HepG2 (cell line): ENCODE results near the gene QSOX1.

Source experiments
- AHR ChIP-seq: IDR thresholded peaks from 2 replicates; pipeline ENCODE4 v1.6.1; 2018; ENCODE audit warnings: missing genetic modification reagents, missing compliant biosample characterization
- CREB1 ChIP-seq, 2 experiments: fragments of 450-650 bp in 1 of 2; IDR thresholded peaks; 2 replicates each; pipeline ENCODE4 v1.6.1; 2016 to 2017; ENCODE audit warnings: control low read depth in 1 of 2, mild to moderate bottlenecking in 1 of 2, missing compliant biosample characterization in 1 of 2, missing genetic modification characterization in 1 of 2
- DNMT1 ChIP-seq: sonication (generic); formaldehyde crosslinking; IDR thresholded peaks from 2 replicates; pipeline ENCODE4 v1.5.1; 2020; ENCODE audit warnings: mild to moderate bottlenecking, missing genetic modification reagents
- EED ChIP-seq: sonication (generic); formaldehyde crosslinking; IDR thresholded peaks from 2 replicates; pipeline ENCODE4 v1.5.0; 2020; ENCODE audit warnings: mild to moderate bottlenecking, missing genetic modification reagents
- REST ChIP-seq, 2 experiments: IDR thresholded peaks; 2 replicates each; pipeline ENCODE4 v1.6.1; 2011 to 2012; ENCODE audit warnings: low read length in 2 of 2, borderline replicate concordance in 1 of 2, low read depth in 1 of 2, mild to moderate bottlenecking in 1 of 2, moderate library complexity in 1 of 2
- ZFP41 ChIP-seq: sonication (generic); formaldehyde crosslinking; IDR thresholded peaks from 2 replicates; pipeline ENCODE4 v1.4.0; 2020; ENCODE audit warnings: mild to moderate bottlenecking, missing genetic modification reagents, borderline replicate concordance
- ZNF101 ChIP-seq: sonication (generic); formaldehyde crosslinking; IDR thresholded peaks from 2 replicates; pipeline ENCODE4 v1.4.0; 2020; ENCODE audit warnings: mild to moderate bottlenecking, low read depth, missing genetic modification reagents, borderline replicate concordance
- TF ChIP-seq, protein P1 (sequence below): sonication (generic); formaldehyde crosslinking; IDR thresholded peaks from 2 replicates; pipeline ENCODE4 v1.5.0; 2020; ENCODE audit warnings: mild to moderate bottlenecking, low read depth, missing genetic modification reagents, borderline replicate concordance
- TF ChIP-seq, protein P2 (sequence below): sonication (generic); formaldehyde crosslinking; IDR thresholded peaks from 2 replicates; pipeline ENCODE4 v1.5.0; 2020; ENCODE audit warnings: mild to moderate bottlenecking, missing genetic modification reagents, moderate library complexity
- TF ChIP-seq, protein P3 (sequence below): sonication (generic); formaldehyde crosslinking; IDR thresholded peaks from 2 replicates; pipeline ENCODE4 v1.5.0; 2020; ENCODE audit warnings: missing genetic modification reagents

DNA sequence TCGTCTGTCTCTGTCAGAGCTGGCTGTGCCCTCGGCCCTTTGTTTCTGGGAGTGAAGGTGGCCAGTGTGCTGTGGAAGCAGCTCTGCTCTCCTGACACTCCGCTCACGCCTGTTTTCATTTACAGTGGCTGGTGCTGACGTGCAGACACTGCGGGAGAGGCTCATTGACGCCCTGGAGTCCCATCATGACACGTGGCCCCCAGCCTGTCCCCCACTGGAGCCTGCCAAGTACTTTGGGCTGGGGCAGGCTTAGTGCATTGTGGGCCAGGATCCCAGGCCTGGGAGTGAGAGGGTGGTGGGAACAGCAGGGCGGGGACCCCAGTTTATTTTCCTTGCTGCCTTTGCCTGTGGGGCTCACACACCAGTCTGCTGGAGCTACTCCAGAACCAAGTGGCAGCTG, 21.1 kb downstream of the QSOX1 start:
- TF ChIP-seq, protein P1, sequence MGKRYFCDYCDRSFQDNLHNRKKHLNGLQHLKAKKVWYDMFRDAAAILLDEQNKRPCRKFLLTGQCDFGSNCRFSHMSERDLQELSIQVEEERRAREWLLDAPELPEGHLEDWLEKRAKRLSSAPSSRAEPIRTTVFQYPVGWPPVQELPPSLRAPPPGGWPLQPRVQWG, result no peak
- TF ChIP-seq DNMT1 (CRISPR knock-in tag) (no peak), ZNF101 (CRISPR knock-in tag) (no peak), REST (IDR thresholded peaks at IDR 0.05; ENCODE audit: borderline replicate concordance in 1 of 2, low read depth in 1 of 2, low read length in 2 of 2) (no peak), CREB1 (IDR thresholded peaks at IDR 0.05) (no peak), CREB1 (CRISPR knock-in tag; IDR thresholded peaks at IDR 0.05) (no peak), EED (CRISPR knock-in tag) (no peak), ZFP41 (no peak), AHR (CRISPR knock-in tag) (no peak)
- TF ChIP-seq, protein P2, sequence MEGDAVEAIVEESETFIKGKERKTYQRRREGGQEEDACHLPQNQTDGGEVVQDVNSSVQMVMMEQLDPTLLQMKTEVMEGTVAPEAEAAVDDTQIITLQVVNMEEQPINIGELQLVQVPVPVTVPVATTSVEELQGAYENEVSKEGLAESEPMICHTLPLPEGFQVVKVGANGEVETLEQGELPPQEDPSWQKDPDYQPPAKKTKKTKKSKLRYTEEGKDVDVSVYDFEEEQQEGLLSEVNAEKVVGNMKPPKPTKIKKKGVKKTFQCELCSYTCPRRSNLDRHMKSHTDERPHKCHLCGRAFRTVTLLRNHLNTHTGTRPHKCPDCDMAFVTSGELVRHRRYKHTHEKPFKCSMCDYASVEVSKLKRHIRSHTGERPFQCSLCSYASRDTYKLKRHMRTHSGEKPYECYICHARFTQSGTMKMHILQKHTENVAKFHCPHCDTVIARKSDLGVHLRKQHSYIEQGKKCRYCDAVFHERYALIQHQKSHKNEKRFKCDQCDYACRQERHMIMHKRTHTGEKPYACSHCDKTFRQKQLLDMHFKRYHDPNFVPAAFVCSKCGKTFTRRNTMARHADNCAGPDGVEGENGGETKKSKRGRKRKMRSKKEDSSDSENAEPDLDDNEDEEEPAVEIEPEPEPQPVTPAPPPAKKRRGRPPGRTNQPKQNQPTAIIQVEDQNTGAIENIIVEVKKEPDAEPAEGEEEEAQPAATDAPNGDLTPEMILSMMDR (CRISPR knock-in tag), result no peak
- TF ChIP-seq, protein P3, sequence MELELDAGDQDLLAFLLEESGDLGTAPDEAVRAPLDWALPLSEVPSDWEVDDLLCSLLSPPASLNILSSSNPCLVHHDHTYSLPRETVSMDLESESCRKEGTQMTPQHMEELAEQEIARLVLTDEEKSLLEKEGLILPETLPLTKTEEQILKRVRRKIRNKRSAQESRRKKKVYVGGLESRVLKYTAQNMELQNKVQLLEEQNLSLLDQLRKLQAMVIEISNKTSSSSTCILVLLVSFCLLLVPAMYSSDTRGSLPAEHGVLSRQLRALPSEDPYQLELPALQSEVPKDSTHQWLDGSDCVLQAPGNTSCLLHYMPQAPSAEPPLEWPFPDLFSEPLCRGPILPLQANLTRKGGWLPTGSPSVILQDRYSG (CRISPR knock-in tag), result no peak
